Measurements from ENCODE around the gene HELLS. TPM values are rescaled to one million over a fixed set of nuclear protein-coding genes. Genes with fewer than 3 reads are reported as not detected.

The HELLS gene
- total RNA-seq, 2 donors from 2014 or later, result 9.8 to 18.4 TPM

DNA sequence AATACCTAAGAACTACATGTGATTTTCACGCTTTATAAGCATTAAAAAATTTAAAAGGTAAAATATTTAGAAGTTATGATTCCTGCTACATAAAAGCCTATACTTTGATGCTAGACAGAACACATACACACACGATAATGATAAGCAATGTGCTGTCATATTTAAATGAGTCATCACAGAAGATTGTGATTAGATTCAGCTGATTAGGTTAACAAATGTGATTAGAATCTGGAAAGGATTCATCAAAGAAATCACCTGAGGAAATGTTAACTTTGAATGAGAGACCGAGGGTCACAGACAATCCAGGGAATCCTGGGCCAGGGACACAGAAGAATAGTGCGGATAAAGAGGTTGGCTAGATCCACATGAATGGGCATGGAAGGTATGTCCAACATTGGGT lies 95.9 kb downstream of the HELLS start:
- Histone ChIP-seq H3K4me1 (replicated peaks) (no peaks in the 10 kb centered on the region), H3K27ac (no peak overlapping the region), H3K9me3 (no peaks in the 10 kb centered on the region), H3K27me3 (replicated peaks; ENCODE audit: insufficient read depth) (no peaks in the 10 kb centered on the region), H3K36me3 (no peaks in the 10 kb centered on the region), H3K4me3 (no peak overlapping the region)
- TF ChIP-seq, protein P1, sequence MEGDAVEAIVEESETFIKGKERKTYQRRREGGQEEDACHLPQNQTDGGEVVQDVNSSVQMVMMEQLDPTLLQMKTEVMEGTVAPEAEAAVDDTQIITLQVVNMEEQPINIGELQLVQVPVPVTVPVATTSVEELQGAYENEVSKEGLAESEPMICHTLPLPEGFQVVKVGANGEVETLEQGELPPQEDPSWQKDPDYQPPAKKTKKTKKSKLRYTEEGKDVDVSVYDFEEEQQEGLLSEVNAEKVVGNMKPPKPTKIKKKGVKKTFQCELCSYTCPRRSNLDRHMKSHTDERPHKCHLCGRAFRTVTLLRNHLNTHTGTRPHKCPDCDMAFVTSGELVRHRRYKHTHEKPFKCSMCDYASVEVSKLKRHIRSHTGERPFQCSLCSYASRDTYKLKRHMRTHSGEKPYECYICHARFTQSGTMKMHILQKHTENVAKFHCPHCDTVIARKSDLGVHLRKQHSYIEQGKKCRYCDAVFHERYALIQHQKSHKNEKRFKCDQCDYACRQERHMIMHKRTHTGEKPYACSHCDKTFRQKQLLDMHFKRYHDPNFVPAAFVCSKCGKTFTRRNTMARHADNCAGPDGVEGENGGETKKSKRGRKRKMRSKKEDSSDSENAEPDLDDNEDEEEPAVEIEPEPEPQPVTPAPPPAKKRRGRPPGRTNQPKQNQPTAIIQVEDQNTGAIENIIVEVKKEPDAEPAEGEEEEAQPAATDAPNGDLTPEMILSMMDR (IDR thresholded peaks at IDR 0.05), result no peak
- TF ChIP-seq POLR2A (IDR thresholded peaks at IDR 0.05) (no peak), POLR2AphosphoS5 (IDR thresholded peaks at IDR 0.05) (no peak)
- intact Hi-C loops (cut with DNase I), result no loop called here
- DNase-seq (ENCODE audit: low spot score), result no peak
- 78% methylated on average over 4 of the region's 4 CpGs for WGBS

DNA sequence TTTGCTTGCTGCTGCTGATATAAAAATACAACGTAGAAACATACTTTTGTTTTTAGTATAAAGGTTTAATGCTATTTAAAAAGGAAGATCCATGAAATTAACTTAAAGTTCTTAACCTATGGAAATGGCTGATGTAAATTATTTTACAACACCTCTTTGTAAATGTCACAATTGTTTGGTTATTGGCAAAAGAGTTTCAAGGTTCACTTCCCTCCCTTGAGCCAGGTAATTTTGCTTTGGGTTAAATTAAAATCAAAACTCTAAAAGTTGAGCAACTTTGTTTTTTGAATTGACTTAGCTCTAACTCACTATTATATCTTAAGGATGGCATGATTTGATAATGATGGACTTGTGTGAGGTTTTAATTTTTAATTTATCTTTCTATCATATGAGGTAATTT lies 98.8 kb downstream of the HELLS start:
- Histone ChIP-seq H3K27ac (no peak overlapping the region), H3K9me3 (no peaks in the 10 kb centered on the region), H3K36me3 (no peaks in the 10 kb centered on the region), H3K4me3 (no peak overlapping the region), H3K27me3 (replicated peaks; ENCODE audit: insufficient read depth) (no peaks in the 10 kb centered on the region), H3K4me1 (replicated peaks) (no peaks in the 10 kb centered on the region)
- TF ChIP-seq POLR2A (IDR thresholded peaks at IDR 0.05), result no peak
- TF ChIP-seq POLR2AphosphoS5 (IDR thresholded peaks at IDR 0.05), result no peak
- TF ChIP-seq, protein P1 (IDR thresholded peaks at IDR 0.05), result no peak
- no peak for DNase-seq (ENCODE audit: low spot score)
- intact Hi-C loops (cut with DNase I), result no loop called here
- WGBS, result 84% methylated on average over 1 of the region's 1 CpG

DNA sequence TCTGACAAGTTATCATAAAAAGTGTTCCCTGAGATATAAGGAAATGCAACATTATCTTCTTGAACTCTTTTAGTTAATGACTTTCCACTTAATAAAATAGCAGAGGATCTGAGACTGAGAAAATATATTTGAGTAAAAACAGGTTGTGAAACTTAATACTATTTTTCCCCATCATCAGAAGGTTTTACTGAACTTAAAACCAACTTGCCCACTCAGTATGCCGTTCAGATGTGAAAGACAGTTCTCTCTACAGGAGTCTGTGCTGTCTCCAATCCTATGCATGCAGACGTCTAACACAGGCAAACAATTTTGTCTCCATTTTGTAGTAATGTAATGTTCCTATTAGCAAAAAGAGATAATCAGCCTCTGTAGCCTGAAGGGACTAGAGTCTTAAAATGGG lies 99.7 kb downstream of the HELLS start:
- Histone ChIP-seq H3K4me1 (replicated peaks) (no peaks in the 10 kb centered on the region), H3K4me3 (no peak overlapping the region), H3K27ac (no peak overlapping the region), H3K36me3 (no peaks in the 10 kb centered on the region), H3K27me3 (replicated peaks; ENCODE audit: insufficient read depth) (no peaks in the 10 kb centered on the region), H3K9me3 (no peaks in the 10 kb centered on the region)
- 32% methylated on average over 2 of the region's 2 CpGs for WGBS
- TF ChIP-seq, protein P1 (IDR thresholded peaks at IDR 0.05), result no peak
- TF ChIP-seq POLR2A (IDR thresholded peaks at IDR 0.05), result no peak
- no peak for TF ChIP-seq POLR2AphosphoS5 (IDR thresholded peaks at IDR 0.05)
- intact Hi-C loops (cut with DNase I), result no loop called here
- DNase-seq (ENCODE audit: low spot score), result no peak

Other genes with a start within 250 kb of the HELLS start
- gene NOC3L, start 182.8 kb upstream of the HELLS start, total RNA-seq, result 10 to 100 TPM; 15.6 to 15.8 TPM
- 10 to 100 TPM; 13.8 to 22.3 TPM for gene TBC1D12, start 143.2 kb upstream of the HELLS start, total RNA-seq
- not detected for gene CYP2C18, start 137.9 kb downstream of the HELLS start, total RNA-seq
- gene CYP2C19, start 216.9 kb downstream of the HELLS start, total RNA-seq, result not detected